Measurements from ENCODE around the gene CSRP1. TPM values are rescaled to one million over a fixed set of nuclear protein-coding genes. Genes with fewer than 3 reads are reported as not detected.
"Not testable (repeated sequence)": the region's sequence is repeated elsewhere in the genome, so short reads cannot be mapped to it uniquely, and the experiment has no call there.

The CSRP1 gene
- polyA plus RNA-seq, 1 experiment, result 957 TPM

DNA sequence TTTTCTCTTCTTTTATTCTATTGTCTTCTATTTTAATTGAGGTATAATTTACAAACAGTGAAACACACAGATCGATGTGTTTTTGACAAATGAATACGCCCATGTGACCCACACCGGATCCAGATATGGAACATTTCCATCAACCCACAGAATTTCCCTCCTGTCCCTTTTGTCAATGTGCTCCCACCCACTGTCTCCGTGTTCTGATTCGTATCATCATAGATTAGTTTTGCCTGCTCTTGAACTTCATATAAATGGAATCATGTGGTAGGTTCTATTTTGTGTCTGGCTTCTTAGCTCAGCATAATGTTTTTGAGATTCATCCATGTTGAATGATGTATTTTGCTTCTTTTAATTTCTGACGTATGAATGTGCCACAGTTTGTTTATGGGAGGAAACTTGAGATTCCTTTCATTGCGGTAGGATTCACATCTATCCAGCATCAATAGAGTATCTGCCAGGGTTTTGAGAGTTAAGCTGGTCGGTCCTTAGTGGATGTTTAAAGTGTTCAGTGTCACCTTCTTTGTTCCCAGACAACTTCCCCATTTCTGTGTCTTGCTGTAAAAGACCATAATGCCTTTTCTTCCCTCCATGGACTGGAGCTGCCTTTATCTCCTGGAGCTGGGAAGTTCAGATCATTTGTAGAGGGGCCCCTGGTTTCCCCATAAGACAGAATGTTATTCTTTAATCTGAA, 46.7 kb upstream of the CSRP1 start:
- ChIA-PET CTCF (interaction anchor here (0.9 to 14.3 kb wide), 5 partner anchors 17 to 153 kb away, joined by 3 to 269 read pairs (median 3); no protein-coding TSS in a partner anchor), POLR2A (no interaction called here)
- no peak for DNase-seq (ENCODE audit: low read depth)
- Histone ChIP-seq H3K27me3 (ENCODE audit: control insufficient read depth, insufficient read depth, low read length) (no peaks in the 10 kb centered on the region), H3K36me3 (ENCODE audit: control insufficient read depth, insufficient read depth, low read length) (no peaks in the 10 kb centered on the region), H3K4me3 (ENCODE audit: low read depth, low read length) (no peak overlapping the region)
- TF ChIP-seq, protein P1, sequence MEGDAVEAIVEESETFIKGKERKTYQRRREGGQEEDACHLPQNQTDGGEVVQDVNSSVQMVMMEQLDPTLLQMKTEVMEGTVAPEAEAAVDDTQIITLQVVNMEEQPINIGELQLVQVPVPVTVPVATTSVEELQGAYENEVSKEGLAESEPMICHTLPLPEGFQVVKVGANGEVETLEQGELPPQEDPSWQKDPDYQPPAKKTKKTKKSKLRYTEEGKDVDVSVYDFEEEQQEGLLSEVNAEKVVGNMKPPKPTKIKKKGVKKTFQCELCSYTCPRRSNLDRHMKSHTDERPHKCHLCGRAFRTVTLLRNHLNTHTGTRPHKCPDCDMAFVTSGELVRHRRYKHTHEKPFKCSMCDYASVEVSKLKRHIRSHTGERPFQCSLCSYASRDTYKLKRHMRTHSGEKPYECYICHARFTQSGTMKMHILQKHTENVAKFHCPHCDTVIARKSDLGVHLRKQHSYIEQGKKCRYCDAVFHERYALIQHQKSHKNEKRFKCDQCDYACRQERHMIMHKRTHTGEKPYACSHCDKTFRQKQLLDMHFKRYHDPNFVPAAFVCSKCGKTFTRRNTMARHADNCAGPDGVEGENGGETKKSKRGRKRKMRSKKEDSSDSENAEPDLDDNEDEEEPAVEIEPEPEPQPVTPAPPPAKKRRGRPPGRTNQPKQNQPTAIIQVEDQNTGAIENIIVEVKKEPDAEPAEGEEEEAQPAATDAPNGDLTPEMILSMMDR (IDR thresholded peaks at IDR 0.05; ENCODE audit: insufficient read depth, low read depth, low read length), result no peak

DNA sequence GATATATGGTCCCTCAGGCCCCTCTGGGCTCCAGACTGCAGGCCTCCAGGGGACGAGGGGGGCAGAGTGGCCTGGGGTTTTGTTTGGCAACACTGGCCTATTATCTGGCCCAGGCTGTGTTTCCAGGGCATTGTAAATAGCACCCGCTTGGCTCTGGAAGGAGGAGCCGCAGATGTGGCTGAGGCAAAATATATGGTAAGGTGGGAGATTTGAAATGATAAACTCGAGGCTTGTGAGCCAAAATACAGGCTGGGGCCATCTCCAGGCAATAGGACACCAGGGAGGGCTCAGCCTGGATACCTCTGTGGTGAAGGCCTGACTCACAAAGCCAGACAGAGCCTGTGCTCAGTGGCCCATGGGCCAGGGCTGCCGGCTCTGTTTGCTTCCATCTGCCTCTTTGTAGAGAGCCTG, 46.0 kb upstream of the CSRP1 start:
- TF ChIP-seq, protein P1 (IDR thresholded peaks at IDR 0.05; ENCODE audit: insufficient read depth, low read depth, low read length), result no peak
- ChIA-PET CTCF (interaction anchor here (0.9 to 14.3 kb wide), 3 partner anchors 21 to 154 kb away, joined by 3 to 269 read pairs (median 3); no protein-coding TSS in a partner anchor), POLR2A (no interaction called here)
- Histone ChIP-seq H3K4me3 (ENCODE audit: low read depth, low read length) (no peak overlapping the region), H3K27me3 (ENCODE audit: control insufficient read depth, insufficient read depth, low read length) (no peaks in the 10 kb centered on the region), H3K36me3 (ENCODE audit: control insufficient read depth, insufficient read depth, low read length) (no peaks in the 10 kb centered on the region)
- no peak for DNase-seq (ENCODE audit: low read depth)

DNA sequence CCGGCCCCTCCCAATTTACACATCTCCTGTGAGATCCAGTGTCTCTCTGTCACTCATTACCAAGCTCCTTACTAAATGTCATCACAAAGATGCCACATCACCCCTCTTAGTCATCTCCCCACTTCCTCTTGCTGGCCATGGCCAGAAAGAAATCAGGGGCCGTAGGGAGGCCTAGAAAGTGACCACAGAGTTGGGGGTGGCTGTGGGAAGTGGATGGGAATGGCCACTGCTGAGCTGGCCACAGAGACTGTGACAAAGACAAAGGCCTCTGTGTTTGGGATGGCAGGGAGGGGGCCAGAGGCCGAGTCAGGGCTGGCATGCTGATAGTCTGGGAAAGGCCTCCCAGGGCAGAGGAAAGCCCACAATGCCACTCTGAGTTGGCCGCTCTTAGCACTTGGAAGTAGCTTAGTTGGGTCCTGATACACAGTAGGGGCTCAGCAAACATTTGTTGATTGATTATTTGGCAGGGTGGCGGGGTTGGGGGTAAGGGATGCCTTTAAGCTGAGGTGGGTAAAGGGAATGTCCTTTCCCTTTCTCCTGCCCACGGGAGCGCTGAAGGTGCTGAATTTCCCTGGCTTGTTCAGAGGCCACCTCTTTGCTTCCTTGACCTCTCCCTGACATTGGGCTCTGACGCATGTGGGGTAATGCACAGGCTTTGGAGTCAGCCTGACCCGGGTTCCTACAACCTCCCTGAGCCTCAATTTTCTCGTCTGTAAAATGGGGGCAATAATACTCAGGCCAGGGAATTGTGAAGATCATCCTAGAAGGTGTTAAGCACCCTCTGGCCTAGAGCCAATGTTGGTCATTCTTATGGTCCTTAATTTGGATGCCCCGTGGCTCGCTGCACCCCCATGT, 45.2 kb upstream of the CSRP1 start:
- ChIA-PET CTCF (interaction anchor here (0.8 to 3.7 kb wide), 8 partner anchors 7 to 241 kb away, joined by 3 to 17 read pairs (median 4); no protein-coding TSS in a partner anchor), POLR2A (no interaction called here)
- peak; percentile 70 for DNase-seq (ENCODE audit: low read depth)
- no peaks in the 10 kb centered on the region for H3K36me3 ChIP-seq (ENCODE audit: control insufficient read depth, insufficient read depth, low read length)
- H3K4me3 ChIP-seq (ENCODE audit: low read depth, low read length), result no peak overlapping the region
- TF ChIP-seq, protein P1 (IDR thresholded peaks at IDR 0.05; ENCODE audit: insufficient read depth, low read depth, low read length), result no peak
- H3K27me3 ChIP-seq (ENCODE audit: control insufficient read depth, insufficient read depth, low read length), result no peaks in the 10 kb centered on the region

DNA sequence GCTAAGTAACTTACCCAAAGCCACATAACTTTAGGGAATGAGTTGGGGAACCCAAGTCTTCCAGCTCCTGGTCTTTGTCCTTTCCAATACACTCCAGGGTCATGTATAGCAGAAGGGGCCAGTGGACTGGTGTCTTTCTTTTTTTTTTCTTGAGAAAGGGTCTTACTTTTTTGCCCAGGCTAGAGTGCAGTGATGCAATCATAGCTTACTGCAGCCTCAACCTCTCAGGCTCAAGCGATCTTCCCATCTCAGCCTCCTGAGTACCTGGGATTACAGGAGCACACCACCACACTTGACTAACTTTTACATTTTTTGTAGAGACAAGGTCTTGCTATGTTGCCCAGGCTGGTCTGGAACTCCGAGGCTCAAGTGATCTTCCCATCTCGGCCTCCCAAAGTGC, 44.2 kb upstream of the CSRP1 start:
- ChIA-PET POLR2A (no interaction called here), CTCF (interaction anchor here (0.8 to 3.7 kb wide), 6 partner anchors 9 to 158 kb away, joined by 3 to 17 read pairs (median 4); no protein-coding TSS in a partner anchor)
- Histone ChIP-seq H3K27me3 (ENCODE audit: control insufficient read depth, insufficient read depth, low read length) (no peaks in the 10 kb centered on the region), H3K36me3 (ENCODE audit: control insufficient read depth, insufficient read depth, low read length) (no peaks in the 10 kb centered on the region), H3K4me3 (ENCODE audit: low read depth, low read length) (no peak overlapping the region)
- TF ChIP-seq, protein P1 (IDR thresholded peaks at IDR 0.05; ENCODE audit: insufficient read depth, low read depth, low read length), result no peak
- DNase-seq (ENCODE audit: low read depth), result no peak

DNA sequence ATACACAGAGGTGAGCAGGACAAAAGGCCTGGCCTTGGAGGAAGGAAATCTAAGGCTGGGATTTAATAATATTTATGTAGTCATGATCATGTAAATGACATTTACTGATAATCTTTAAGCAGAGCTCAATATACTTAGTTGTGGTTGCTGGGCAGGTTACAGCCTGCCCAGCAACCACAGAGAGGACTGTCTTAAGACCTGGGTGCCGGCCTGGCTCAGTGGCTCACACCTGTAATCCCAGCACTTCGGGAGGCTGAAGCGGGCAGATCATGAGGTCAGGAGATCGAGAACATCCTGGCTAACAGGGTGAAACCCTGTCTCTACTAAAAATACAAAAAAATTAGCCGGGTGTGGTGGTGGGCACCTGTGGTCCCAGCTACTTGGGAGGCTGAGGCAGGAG, 42.6 kb upstream of the CSRP1 start:
- H3K4me3 ChIP-seq (ENCODE audit: low read depth, low read length); H3K36me3 ChIP-seq (ENCODE audit: control insufficient read depth, insufficient read depth, low read length); DNase-seq (ENCODE audit: low read depth); H3K27me3 ChIP-seq (ENCODE audit: control insufficient read depth, insufficient read depth, low read length); POLR2A ChIA-PET: not testable (repeated sequence)
- CTCF ChIA-PET, result interaction anchor here (1.1 to 3.7 kb wide), 2 partner anchors 10 to 12 kb away, joined by 4 to 17 read pairs; no protein-coding TSS in a partner anchor
